ENCODE data around the gene DIPK2A.
A peak's percentile ranks its signal among the peaks of the same experiment; 100 is the strongest.

DIPK2A gene, protein sequence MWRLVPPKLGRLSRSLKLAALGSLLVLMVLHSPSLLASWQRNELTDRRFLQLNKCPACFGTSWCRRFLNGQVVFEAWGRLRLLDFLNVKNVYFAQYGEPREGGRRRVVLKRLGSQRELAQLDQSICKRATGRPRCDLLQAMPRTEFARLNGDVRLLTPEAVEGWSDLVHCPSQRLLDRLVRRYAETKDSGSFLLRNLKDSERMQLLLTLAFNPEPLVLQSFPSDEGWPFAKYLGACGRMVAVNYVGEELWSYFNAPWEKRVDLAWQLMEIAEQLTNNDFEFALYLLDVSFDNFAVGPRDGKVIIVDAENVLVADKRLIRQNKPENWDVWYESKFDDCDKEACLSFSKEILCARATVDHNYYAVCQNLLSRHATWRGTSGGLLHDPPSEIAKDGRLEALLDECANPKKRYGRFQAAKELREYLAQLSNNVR

DNA sequence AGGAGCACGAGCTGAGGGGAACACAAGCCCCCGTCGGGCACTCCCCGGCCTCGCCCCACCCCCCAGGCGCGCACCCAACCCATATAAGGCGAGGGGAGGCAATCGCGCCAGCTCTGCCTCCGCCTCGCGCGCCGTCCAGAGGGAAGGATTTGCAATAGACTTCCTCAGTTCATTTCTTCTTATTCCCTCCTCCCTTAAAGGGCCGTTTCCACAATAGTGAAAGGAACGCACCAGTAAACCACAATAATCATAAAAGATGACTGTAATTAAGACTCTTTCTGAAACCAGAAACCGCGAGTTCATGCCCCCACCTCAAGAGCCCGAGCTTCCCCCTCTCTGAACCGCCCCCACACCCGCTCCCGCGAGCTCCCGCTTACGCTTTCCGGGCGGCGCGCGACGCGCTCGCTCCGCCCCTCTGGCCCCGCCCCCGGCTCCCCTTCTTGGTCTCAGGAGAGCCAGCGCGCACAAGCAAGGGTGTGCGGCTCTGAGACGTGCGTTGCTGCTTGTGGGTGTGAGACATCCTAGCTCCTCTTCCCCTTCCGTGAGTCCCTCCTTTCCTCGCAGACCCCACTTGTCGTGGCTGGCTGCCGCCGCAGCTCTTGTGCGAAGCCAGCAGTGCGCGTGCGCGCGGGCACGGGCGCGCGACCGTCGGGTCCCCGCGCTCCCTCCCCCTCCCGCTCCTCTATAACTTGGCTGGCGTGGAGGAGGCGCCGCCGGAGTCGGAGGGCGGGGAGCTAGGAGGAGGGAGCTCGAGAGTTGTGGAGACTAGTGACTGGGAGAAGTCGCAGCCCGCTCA, at the start of gene DIPK2A:
TSS of gene DIPK2A (plus strand) at position 465 of the 796 bp plus-strand sequence. CDS start 510 bp downstream, outside the sequence.
- DNase-seq (ENCODE audit: low spot score), result peak; percentile 97

DNA sequence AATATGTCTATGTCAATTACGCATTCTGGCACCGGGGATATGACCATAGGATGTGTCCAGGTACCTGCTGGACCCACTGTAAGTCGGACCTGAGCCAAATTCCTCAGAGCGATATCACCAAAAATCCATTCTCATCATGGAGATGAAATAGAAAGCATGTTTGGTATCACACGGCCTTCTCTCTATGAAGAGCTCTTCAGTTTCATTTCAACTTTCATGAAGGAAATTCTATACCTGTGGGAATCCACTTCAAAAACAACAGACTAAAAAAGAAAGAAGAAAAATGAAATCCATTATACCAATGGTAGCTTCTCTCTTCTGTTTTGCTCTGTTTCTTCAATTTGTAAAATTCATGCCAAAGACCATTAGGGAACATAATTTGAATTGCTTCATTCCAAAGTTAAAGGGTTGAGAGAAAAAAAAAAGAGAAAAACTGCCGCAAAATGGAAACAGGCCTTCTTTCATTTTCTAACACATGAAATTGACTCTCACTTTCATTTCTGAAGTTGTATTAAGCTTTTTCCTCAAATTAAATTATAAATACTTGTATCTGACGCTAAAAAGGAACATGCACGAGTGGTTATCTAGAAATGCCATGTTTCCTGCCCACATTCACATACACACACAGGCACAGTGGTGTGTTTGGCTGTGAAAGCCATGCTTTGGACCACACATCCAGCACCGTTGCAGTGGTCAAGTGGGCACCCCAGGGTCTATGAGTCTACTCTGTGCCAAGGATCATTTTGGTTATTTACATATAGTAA, 46.9 kb upstream of the DIPK2A start:
- no peak for DNase-seq (ENCODE audit: low spot score)

DNA sequence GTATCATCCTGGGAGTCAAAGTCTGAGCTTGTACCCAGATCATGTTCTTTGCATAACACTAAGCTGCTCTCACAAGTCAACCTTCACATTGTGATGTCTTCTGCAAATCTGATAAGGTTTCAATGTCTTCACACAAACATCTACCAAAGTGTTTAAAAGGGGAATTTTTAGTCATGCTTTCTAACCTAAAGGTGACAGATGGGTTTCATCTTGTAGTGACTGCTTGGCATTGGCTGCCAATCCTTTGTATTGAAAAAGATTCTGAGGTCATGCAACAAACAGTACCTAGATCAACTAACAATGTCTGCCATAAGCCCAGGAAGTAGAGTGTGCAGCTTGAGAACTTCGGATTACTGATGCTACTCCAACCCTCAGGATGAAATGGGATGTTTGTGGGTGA, 43.6 kb upstream of the DIPK2A start:
- no peak for DNase-seq (ENCODE audit: low spot score)

DNA sequence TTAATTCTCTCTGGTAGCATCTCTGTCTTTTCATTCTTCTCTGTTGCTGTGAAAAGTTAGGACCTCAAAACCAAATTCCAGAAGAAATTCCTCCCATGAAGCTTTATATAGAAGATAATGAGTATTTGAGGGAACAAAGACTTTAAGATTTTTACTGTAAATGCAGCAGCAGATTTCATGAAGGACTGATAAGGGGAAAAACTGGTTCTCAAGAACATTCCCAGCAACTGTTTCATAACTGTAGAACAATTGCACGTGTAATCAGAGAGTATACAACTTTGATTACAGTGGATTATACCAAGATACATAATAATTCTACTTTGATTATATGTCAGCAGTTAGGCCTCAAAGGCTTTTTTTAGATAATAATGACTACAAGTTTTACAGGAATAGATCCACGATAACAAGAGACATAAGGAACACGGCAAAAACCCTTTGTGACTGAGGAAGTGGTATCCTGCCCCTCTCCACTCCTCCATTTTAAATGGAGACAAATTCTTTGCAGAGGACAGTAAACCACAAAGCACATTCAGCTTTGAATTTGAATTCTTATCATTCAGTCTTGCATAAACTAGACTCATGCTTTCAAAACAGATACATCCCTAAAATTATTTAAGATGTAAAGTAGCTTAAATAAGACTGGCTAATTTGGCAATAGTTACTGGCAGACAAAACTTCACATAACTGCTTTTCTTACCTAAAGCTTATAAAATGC, 42.9 kb upstream of the DIPK2A start:
- no peak for DNase-seq (ENCODE audit: low spot score)

DNA sequence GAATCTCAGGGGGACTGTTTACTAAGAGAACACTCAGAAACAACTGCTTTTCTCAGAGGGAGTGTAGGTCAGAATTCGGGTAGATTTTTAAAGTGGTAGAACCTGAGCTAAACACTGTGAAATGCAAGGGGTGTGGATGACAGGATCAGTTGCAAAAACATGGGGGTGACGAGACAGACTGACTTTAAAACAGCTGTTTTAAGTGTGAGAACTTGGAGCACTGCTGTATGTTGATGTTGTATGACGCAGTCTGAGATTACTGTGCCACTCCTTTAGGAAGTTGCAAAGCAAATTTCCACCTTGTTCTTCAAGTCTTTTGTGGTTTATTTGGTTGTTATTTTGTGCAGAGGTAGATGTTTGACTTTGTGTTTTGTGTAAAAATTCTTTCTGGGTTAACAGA, 36.8 kb upstream of the DIPK2A start:
- no peak for DNase-seq (ENCODE audit: low spot score)

DNA sequence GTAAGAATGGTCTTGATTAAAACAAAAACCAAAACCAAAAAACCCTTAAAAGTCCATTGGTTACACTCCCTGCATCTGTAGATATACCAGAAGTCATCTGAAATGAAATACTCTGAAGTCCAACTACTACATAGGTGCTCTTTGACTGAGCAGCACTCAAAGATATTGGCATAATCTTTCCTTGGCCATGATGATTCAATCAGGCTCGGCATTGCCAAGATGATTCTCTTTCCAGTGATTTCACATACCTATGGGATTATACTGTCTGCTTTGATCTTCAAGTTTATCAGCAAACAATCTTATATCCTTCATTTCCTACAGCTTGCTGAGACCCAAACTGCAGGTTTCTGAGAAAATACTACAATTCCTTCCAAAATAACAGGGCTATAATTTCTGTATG, 35.9 kb upstream of the DIPK2A start:
- no peak for DNase-seq (ENCODE audit: low spot score)

DNA sequence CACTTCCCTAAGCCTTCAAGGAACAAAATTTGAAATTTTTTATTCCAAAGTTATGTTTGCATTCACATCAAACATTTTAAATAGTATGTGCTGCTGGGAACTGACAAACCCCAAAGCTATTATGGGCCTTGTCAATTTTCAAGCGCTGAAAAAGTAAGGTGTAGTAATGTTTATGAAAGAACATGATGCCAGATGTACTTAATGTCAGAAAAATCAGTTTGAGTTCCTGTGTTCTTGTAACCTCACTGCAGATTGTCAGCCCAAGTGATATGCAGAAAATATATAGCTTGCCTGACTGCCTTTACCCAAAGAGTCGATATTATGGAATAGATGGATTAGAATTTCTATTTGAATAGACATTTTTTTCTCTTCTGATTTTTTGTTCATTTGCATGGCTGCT, 20.8 kb upstream of the DIPK2A start:
- DNase-seq (ENCODE audit: low spot score), result no peak

DNA sequence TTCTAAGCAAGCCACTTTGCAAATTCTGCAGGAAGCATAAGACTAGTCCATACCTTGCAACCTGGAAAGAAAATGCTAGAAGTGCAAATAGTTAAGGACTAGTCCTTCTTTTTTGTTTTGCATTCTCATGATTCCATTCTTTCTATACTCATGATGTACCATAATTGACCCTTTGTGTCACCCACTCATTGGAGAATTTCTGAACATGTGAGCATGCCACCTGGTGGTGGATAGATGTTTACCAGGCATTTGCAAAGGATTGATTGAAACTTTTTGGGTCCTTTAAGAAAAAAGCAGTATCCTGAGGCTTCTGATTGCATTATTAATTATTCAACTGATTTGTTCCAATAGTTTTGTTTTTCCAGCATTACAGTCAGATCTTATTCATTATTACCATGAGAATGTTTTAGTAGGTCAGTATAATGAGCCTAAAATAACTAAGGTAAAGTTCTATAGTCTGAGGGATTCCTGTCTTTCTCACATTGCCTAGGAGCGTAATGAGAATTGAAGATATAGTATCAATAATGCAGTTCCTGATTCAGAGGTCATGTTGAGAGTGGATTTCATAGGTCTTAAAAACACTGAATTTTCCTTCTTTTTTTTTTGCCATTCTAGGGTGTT, 20.2 kb upstream of the DIPK2A start:
- peak; percentile 77 for DNase-seq (ENCODE audit: low spot score)

DNA sequence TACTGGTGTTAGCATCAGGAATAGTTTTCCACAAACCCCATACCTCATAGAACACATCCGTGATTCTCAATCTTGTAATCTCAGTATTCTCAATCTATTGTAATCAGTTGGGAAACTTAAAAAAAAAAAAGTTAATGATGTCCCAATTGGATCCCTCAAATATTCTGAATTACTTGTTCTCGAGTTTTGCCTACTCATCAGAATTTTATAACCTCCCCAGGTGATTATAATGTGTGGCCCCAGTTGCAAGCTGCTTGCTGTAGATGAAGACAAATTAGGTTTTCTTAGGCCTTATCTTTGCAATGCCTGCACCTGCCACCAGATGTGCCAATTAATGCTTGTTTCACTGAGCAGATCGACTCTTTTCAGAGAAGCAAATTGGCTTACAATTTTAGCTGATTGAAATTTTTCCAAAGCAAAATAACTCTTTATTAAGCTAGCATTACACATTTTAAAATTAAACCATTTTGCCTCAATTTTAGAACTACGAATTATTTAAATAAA, 19.0 kb upstream of the DIPK2A start:
- DNase-seq (ENCODE audit: low spot score), result peak; percentile 40

DNA sequence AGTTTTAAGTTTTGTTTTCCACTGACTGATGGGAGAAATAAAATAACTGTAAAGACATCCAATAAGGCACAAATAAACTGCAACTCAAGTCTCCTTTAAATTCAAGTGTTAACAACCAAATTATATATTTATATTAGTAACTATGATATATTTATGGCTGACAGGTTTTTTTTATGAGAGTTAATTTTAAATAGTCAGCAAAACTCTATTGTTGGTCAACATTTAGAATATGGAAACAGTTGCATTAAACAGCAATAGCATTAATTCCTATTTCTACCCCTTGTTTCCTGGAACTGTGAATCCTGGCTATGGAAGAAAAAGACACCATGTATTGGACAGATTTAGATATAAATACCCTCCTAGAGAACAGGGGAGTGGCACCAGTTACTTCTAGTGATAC, 16.5 kb upstream of the DIPK2A start:
- no peak for DNase-seq (ENCODE audit: low spot score)

DNA sequence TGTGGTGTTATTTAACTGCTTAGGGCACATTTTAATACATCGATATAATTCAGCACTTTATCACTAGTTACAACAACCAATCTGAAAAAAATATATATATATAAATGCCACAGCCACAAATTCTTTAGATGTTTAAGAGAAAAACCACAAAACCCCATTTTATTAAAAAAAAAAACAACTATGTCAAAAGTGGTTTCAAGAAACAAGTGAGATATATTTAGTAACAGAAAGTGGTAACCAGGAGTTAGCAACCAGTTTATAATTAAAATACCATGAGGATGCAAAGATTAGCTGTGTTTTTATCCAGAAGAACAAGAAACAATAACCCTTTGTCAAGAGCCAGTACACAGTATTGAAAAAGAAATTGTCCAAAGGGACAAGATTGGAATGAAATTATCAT, 14.8 kb upstream of the DIPK2A start:
- no peak for DNase-seq (ENCODE audit: low spot score)

DNA sequence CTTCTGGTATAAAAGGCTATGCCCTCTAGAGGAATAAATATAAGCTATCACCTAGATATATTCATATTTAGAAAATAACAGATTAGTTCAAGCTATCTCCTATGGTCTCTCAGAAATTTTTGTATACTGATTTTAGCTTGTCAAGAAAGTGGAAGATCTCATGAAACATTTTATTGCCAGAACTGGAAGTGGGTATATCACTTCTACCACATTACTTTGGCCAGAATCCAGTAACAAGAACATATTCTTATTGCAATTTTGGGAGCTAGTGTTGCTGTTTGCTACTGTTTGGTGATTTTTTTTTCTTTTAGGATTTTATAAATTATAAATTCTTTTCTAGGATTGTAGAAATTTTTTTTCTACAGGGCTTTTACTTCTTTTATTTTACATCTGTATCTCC, 14.2 kb upstream of the DIPK2A start:
- no peak for DNase-seq (ENCODE audit: low spot score)

DNA sequence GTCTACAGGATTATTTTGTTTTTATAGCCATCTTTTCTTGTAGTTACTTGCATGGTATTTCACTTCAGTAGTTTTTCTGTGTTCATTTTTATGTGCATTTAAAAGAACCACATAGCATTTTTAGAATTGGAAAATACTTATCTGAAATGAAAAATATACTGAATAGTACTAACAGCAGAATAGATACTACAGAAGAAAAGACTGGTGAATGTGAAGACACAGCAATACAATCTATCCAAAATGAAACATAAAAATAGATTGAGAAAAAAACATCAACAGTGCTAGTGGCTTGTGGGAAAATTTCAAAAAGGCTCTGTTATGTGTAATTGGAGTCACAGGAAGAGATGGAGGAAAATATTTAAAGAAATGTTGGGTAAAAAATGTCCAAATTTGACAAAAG, 12.7 kb upstream of the DIPK2A start:
- DNase-seq (ENCODE audit: low spot score), result no peak

DNA sequence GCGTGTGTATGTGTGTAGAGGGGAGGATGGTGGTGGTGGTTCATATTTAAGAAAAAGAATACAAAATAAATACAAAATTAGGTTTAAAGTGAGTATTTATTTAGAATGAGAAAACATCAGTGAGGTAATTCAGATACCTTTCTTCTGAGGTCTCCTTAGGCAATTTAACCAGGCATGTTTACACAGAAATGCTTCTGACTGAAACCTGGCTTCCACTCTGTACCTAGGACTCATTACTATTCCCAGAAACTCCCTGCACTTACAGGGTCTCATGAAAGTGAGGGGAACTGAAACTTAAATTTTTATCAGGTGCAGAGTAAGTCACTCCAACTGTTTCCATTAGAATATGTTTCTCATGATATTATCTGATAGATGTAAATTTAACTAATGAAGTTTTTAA, 10.3 kb upstream of the DIPK2A start:
- no peak for DNase-seq (ENCODE audit: low spot score)

DNA sequence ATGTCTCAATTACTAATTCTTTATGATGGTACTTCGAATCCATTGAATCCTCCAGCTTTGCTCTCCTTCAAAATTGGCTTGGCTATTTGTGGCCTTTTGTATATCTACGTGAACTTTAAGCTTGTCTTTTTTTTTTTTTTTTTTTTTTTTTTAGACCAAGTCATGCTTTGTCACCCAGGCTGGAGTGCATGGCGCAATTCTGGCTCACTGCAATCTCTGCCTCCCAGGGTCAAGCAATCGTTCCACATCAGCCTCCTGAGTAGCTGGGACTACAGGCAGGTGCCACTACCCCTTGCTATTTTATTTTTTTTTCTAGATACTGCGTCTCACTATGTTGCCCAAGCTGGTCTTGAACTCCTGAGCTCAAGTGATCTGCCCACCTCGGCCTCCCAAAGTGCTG, 7.7 kb upstream of the DIPK2A start:
- DNase-seq (ENCODE audit: low spot score), result no peak

DNA sequence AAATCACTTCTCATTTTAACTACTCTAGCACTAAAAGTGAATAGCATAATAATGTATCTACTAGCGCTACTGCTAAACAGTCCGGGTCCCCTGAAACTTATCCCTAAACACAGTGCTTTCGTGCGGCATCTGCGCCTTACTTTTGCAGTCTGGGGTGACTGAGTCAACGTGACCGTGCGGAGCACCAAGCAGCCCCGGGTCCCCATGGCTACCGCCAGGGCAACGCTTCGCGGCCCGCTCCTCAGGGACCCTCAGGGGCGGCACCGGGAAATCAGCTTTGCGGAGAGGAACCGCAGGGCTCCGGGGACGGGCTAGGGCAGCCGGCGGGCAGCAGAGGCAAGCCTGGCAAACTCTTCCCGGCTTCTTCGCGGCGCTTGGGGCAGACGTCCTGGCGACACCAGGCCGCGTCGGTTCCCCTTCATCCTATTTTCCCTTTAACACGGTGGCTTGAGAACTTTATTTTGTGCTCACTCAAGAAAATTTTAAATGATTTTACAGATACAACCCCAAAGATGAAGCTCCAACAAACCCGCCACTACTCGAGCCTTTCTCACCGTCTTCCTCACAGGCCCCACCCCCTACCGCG, 757 bp upstream of the DIPK2A start:
- DNase-seq (ENCODE audit: low spot score), result peak; percentile 92

DNA sequence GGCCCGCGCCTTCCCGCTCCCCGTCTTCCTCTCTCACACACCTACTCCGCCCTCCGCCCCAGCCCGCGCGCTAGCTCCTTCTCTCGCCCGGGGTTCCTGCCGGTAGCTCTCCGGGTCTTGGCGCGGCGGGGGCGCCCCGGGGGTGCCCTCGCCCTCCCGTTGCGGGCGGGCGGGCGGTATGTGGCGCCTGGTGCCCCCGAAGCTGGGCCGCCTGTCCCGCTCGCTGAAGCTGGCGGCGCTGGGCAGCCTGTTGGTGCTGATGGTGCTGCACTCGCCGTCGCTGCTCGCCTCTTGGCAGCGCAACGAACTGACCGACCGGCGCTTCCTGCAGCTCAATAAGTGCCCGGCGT, 507 bp downstream of the DIPK2A start:
- DNase-seq (ENCODE audit: low spot score), result no peak

DNA sequence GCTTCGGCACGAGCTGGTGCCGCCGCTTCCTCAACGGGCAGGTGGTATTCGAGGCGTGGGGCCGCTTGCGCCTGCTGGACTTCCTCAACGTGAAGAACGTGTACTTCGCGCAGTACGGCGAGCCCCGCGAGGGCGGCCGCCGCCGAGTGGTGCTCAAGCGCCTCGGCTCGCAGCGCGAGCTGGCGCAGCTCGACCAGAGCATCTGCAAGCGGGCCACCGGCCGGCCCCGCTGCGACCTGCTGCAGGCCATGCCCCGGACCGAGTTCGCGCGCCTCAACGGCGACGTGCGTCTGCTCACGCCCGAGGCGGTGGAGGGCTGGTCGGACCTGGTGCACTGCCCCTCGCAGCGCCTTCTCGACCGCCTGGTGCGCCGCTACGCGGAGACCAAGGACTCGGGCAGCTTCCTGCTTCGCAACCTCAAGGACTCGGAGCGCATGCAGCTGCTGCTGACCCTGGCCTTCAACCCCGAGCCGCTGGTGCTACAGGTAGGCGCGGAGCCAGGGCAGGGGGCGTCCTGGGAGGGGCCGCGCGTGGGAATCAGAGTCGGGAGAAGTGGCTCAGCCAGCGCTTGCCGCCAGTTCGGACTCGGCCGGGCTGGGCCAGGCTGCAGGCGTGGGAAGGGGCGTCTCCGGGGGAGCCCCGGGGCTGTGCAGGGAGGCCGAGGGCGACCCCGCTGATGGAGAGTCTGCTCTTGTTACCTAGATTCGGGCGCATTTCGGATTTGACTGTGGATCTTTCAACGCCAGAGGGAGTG, 1.1 kb downstream of the DIPK2A start:
- peak; percentile 76 for DNase-seq (ENCODE audit: low spot score)

DNA sequence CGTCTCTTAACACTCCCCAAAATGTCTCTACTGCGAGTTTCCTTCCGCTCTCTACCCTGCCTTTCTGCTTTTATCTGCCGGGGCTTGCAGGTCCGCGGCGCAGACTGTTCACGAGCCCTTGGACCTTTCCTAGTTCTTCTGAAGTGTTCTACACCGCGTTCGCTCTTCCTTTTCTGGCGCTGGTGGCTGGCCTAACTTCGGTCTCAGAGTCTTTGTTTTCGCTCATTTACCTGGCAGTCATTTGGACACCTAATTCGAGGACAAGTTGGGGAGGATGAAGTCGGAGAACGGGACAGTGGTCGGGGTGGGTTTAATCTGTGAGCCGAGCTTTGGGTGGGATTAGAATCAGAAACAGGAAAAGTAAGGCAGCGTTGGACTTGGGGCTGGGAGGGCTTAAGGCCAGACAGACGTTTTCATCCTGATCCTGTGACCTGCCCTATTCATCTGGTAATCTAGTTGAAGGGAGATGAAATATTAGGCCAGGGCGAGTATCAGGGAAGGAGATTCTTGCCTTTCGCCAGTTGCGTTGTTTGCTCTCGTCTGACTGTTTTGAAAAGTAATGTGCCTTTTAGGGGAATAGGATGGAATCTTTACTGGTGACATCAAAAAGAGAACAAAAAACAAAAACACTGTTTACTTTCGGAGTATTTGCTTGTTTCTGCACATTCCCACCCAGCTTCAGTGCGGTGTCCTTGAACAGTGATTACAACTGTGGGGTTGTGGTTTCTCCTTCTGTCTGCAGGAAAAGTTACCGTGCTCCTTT, 1.8 kb downstream of the DIPK2A start:
- peak; percentile 94 for DNase-seq (ENCODE audit: low spot score)

All from NAMALWA (cell line).